Lower lobe of right lung (tissue), 2 donors: ENCODE data around the gene LRP1B. TPM values are rescaled to one million over a fixed set of nuclear protein-coding genes. Genes with fewer than 3 reads are reported as not detected.
A peak's percentile ranks its signal among the peaks of the same experiment; 100 is the strongest.

ENCODE experiments used
- ATAC-seq, 2 donors: fragments of 200-7000 bp; cut with Tn5 transposase; one replicate each; pipeline ENCODE4 v1.9.1; 2020 to 2022; ENCODE audit warnings: mild to moderate bottlenecking in 2 of 2, moderate library complexity in 2 of 2
- DNase-seq: peaks from one replicate; pipeline ENCODE4 v3.0.0-alpha.2; 2020
- H3K27ac ChIP-seq: fragments of 200-600 bp; one replicate; pipeline ENCODE4 v1.8.0; 2022
- H3K27me3 ChIP-seq: fragments of 200-600 bp; one replicate; pipeline ENCODE4 v1.8.0; 2022; ENCODE audit warnings: low read depth
- H3K36me3 ChIP-seq: fragments of 200-600 bp; one replicate; pipeline ENCODE4 v1.8.0; 2022; ENCODE audit warnings: mild to moderate bottlenecking
- H3K4me1 ChIP-seq: fragments of 200-600 bp; one replicate; pipeline ENCODE4 v1.8.0; 2022
- H3K4me3 ChIP-seq: fragments of 200-600 bp; one replicate; pipeline ENCODE4 v1.8.0; 2022; ENCODE audit warnings: mild to moderate bottlenecking
- H3K9me3 ChIP-seq: fragments of 200-600 bp; one replicate; pipeline ENCODE4 v1.8.0; 2022
- intact Hi-C: fragments of 100-400 bp; cut with DNase I; formaldehyde crosslinking; loops from one replicate; pipeline ENCODE4 v1.11.0; 2022
- total RNA-seq: library from RNA; stranded (reverse); fragmentation: NEBNext Ultra II Directional; extraction: Animal tissue kit (Norgen Biotek cat#: 25700); gene quantifications from one replicate; pipeline ENCODE4 v1.2.1, GENCODE V29; 2021
- TF ChIP-seq, protein P1 (sequence below): fragments of 200-600 bp; IDR thresholded peaks from one replicate; pipeline ENCODE4 v1.8.0; 2022; ENCODE audit warnings: antibody characterized with exemption, mild to moderate bottlenecking
- donor health status: DM: no; HTN: yes; CAD: no; lungs with severe emphysema.

LRP1B gene
- total RNA-seq, 1 donor from 2014 or later = 0.09 TPM

DNA sequence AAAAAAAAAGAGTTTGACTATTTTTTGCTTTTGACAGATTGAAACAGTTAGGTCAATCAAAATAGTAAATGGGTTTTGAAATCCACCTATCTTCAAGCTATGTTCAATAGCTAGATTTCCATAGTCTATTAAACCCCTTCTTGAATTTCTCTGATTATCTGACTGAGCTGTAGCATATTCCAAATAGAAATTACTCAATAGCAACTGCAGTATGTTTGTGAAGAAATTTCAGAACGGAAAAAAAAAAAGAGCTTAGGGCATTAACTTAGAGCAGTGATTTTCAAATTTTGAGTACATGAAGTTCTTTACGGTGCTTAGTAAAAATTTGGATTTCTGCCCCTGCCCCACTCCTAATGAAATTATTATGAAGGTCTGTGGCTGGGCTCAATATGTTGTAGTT, 432.3 kb downstream of the LRP1B start:
- intact Hi-C loops = no loop called here
- DNase-seq = no peak
- TF ChIP-seq, protein P1, sequence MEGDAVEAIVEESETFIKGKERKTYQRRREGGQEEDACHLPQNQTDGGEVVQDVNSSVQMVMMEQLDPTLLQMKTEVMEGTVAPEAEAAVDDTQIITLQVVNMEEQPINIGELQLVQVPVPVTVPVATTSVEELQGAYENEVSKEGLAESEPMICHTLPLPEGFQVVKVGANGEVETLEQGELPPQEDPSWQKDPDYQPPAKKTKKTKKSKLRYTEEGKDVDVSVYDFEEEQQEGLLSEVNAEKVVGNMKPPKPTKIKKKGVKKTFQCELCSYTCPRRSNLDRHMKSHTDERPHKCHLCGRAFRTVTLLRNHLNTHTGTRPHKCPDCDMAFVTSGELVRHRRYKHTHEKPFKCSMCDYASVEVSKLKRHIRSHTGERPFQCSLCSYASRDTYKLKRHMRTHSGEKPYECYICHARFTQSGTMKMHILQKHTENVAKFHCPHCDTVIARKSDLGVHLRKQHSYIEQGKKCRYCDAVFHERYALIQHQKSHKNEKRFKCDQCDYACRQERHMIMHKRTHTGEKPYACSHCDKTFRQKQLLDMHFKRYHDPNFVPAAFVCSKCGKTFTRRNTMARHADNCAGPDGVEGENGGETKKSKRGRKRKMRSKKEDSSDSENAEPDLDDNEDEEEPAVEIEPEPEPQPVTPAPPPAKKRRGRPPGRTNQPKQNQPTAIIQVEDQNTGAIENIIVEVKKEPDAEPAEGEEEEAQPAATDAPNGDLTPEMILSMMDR = no peak
- no peak for ATAC-seq
- H3K27me3 ChIP-seq = no peaks in the 10 kb centered on the region
- no peak overlapping the region for H3K4me3 ChIP-seq
- no peak overlapping the region for H3K27ac ChIP-seq
- H3K9me3 ChIP-seq = no peaks in the 10 kb centered on the region
- H3K4me1 ChIP-seq = no peaks in the 10 kb centered on the region
- no peaks in the 10 kb centered on the region for H3K36me3 ChIP-seq

DNA sequence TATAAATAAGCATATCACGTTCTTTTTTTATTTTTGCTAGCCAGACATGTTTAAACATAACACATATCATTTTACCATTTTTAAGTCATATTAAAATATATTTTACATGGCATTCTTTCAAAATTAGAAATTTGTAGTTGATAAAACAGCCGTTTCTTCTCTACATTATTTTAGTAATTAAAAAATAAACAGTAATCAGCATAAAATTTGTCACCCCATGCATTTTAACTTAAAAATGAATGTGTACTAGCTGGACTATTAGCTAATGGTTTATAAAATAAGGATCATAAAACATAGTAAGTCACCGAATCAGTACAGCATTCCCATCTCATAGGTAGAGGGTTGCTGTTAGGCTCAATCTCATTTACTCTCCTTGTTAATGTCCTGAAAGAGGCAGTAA, 433.8 kb downstream of the LRP1B start:
- no peaks in the 10 kb centered on the region for H3K9me3 ChIP-seq
- no peaks in the 10 kb centered on the region for H3K36me3 ChIP-seq
- ATAC-seq (no peak), DNase-seq (no peak)
- TF ChIP-seq, protein P1 = no peak
- H3K27me3 ChIP-seq = no peaks in the 10 kb centered on the region
- intact Hi-C loops = no loop called here
- H3K4me1 ChIP-seq = no peaks in the 10 kb centered on the region
- H3K4me3 ChIP-seq = no peak overlapping the region
- no peak overlapping the region for H3K27ac ChIP-seq

DNA sequence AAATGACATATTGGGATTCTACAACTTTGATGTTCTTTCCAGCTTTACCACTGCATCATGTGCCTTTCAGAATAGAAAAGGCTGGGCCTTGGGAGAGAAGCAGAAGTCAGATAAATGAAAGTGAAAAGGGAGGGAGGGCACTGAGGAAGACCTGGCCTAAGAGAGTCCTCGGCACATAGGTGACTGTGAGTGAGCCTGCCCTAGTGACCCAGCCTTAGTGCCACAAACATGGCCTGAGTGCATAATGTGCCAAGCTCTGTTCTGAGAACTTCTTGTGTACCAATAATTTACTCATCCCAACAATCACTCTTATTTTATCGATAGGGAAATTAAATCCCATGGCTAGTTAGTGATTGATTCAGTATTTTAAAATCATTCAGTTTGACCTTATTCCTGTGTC, 436.6 kb downstream of the LRP1B start:
- H3K27me3 ChIP-seq = no peaks in the 10 kb centered on the region
- no peaks in the 10 kb centered on the region for H3K9me3 ChIP-seq
- intact Hi-C loops = no loop called here
- H3K36me3 ChIP-seq = no peaks in the 10 kb centered on the region
- TF ChIP-seq, protein P1 = no peak
- no peak overlapping the region for H3K4me3 ChIP-seq
- DNase-seq (no peak), ATAC-seq (peak in 1 of 2 donors; percentile 19)
- H3K4me1 ChIP-seq = no peaks in the 10 kb centered on the region
- no peak overlapping the region for H3K27ac ChIP-seq

DNA sequence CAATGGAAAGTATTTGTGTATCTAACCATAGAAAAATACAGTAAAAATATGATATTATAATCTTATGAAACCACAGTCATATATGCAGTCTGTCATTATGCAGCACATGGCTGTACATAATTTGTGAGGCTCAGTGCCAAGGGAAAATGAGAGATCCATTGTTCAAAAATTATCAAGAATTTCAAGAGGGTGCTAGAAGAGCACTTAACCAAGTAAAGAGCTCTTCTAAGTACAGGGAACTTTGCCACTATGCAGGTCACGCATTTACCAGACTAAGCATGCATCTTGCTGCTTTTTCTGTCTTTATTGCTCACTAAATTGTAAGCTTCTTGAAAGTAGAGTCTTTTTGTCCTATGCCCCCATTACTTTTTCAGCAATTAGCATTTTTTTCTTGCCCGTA, 438.0 kb downstream of the LRP1B start:
- peak; percentile 74 to 93 for ATAC-seq
- TF ChIP-seq, protein P1 = no peak
- no peak for DNase-seq

DNA sequence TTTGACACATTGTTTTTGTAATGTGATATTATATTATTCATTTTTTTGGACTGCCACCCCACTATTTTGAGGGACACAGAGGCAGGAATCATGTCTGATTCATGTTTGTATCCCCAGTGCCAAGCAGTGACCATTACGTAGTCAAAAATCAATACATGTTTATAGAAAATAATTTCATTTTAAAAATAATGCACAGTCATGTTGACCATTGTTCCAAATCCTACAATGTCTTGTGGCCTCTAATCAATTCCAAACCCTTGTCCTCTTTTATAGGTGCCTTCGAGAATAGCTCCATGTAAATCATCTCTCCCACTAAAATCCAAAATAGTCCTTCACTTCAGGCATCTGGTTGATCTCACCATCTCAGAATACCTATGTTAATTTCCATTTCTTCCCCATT, 454.7 kb downstream of the LRP1B start:
- no peaks in the 10 kb centered on the region for H3K4me1 ChIP-seq
- no peak overlapping the region for H3K4me3 ChIP-seq
- no peaks in the 10 kb centered on the region for H3K9me3 ChIP-seq
- H3K27ac ChIP-seq = no peak overlapping the region
- intact Hi-C loops = no loop called here
- ATAC-seq (no peak), DNase-seq (no peak)
- no peaks in the 10 kb centered on the region for H3K36me3 ChIP-seq
- TF ChIP-seq, protein P1 = no peak
- no peaks in the 10 kb centered on the region for H3K27me3 ChIP-seq

More for the DNA sequence above, 438.0 kb downstream of the LRP1B start:
- H3K36me3 ChIP-seq = no peaks in the 10 kb centered on the region
- H3K27me3 ChIP-seq = no peaks in the 10 kb centered on the region
- no peaks in the 10 kb centered on the region for H3K9me3 ChIP-seq
- intact Hi-C loops = no loop called here
- no peak overlapping the region for H3K27ac ChIP-seq
- H3K4me1 ChIP-seq = no peaks in the 10 kb centered on the region
- no peak overlapping the region for H3K4me3 ChIP-seq

DNA sequence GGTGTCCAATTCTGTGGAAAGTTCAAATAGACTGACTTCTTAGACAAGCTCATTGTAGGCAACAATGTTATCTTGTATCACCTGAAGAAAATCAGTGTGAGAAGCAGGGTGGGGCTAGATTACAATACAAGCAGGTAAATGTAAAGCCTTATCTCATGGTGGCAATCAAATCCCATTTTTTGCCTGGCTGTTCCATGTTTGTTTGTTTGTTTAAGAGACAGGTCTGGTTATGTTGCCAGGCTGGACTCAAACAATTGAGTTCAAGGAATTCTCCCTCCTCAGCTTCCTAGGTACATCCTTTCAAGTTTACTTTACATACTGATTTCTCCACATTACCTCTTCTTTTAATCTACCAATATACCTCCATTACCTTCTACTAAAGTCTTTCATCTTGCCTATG, 464.6 kb downstream of the LRP1B start:
- TF ChIP-seq, protein P1 = no peak
- no peaks in the 10 kb centered on the region for H3K4me1 ChIP-seq
- no peaks in the 10 kb centered on the region for H3K9me3 ChIP-seq
- no peak for DNase-seq
- ATAC-seq = no peak
- intact Hi-C loops = no loop called here
- no peaks in the 10 kb centered on the region for H3K27me3 ChIP-seq
- H3K36me3 ChIP-seq = no peaks in the 10 kb centered on the region
- no peak overlapping the region for H3K4me3 ChIP-seq
- H3K27ac ChIP-seq = no peak overlapping the region
